ENCODE results near the gene OR2H2.

Gene OR2H2

GRCh38 chr6:29590218-29590808, 5.4 kb downstream of the OR2H2 start:
- Histone ChIP-seq H3K36me3 (ENCODE audit: control insufficient read depth, insufficient read depth, low read length) (no peaks in the 10 kb centered on the region), H3K4me3 (ENCODE audit: insufficient read depth, low read depth, low read length, poor library complexity, severe bottlenecking) (no peak overlapping the region), H3K4me1 (ENCODE audit: control insufficient read depth, insufficient read depth, low read length, poor library complexity, severe bottlenecking) (no peaks in the 10 kb centered on the region), H3K27ac (ENCODE audit: insufficient read depth, low read length, poor library complexity, severe bottlenecking) (no peak overlapping the region), H3K27me3 (replicated peaks; ENCODE audit: control insufficient read depth, insufficient read depth, low read length, poor library complexity, severe bottlenecking) (peaks cover 3% of the 10 kb centered on the region), H3K9me3 (ENCODE audit: control insufficient read depth, low read length) (no peaks in the 10 kb centered on the region)
- no peak for DNase-seq

- Histone ChIP-seq H3K36me3 (ENCODE audit: control insufficient read depth, insufficient read depth, low read length) (no peaks in the 10 kb centered on the region), H3K27ac (ENCODE audit: insufficient read depth, low read length, poor library complexity, severe bottlenecking) (no peak overlapping the region), H3K9me3 (ENCODE audit: control insufficient read depth, low read length) (no peaks in the 10 kb centered on the region), H3K4me1 (ENCODE audit: control insufficient read depth, insufficient read depth, low read length, poor library complexity, severe bottlenecking) (no peaks in the 10 kb centered on the region), H3K4me3 (ENCODE audit: insufficient read depth, low read depth, low read length, poor library complexity, severe bottlenecking) (no peak overlapping the region), H3K27me3 (replicated peaks; ENCODE audit: control insufficient read depth, insufficient read depth, low read length, poor library complexity, severe bottlenecking) (peaks cover 3% of the 10 kb centered on the region)
- no peak for DNase-seq
Observed at GRCh38 chr6:29591677-29592076, 6.8 kb downstream of the OR2H2 start.

GRCh38 chr6:29593199-29593855, 8.4 kb downstream of the OR2H2 start:
- H3K9me3 ChIP-seq (ENCODE audit: control insufficient read depth, low read length), result no peaks in the 10 kb centered on the region
- no peak overlapping the region for H3K4me3 ChIP-seq (ENCODE audit: insufficient read depth, low read depth, low read length, poor library complexity, severe bottlenecking)
- no peak for DNase-seq

GRCh38 chr6:29596381-29596900, 11.5 kb downstream of the OR2H2 start:
- H3K4me3 ChIP-seq (ENCODE audit: insufficient read depth, low read depth, low read length, poor library complexity, severe bottlenecking), result no peak overlapping the region
- H3K4me1 ChIP-seq (ENCODE audit: control insufficient read depth, insufficient read depth, low read length, poor library complexity, severe bottlenecking), result no peaks in the 10 kb centered on the region
- H3K9me3 ChIP-seq (ENCODE audit: control insufficient read depth, low read length), result no peaks in the 10 kb centered on the region
- H3K36me3 ChIP-seq (ENCODE audit: control insufficient read depth, insufficient read depth, low read length), result no peaks in the 10 kb centered on the region
- H3K27me3 ChIP-seq (replicated peaks; ENCODE audit: control insufficient read depth, insufficient read depth, low read length, poor library complexity, severe bottlenecking), result no peaks in the 10 kb centered on the region
- DNase-seq, result no peak
- H3K27ac ChIP-seq (ENCODE audit: insufficient read depth, low read length, poor library complexity, severe bottlenecking), result no peak overlapping the region

More at GRCh38 chr6:29593199-29593855, 8.4 kb downstream of the OR2H2 start:
- no peaks in the 10 kb centered on the region for H3K4me1 ChIP-seq (ENCODE audit: control insufficient read depth, insufficient read depth, low read length, poor library complexity, severe bottlenecking)
- H3K27me3 ChIP-seq (replicated peaks; ENCODE audit: control insufficient read depth, insufficient read depth, low read length, poor library complexity, severe bottlenecking), result peaks cover 3% of the 10 kb centered on the region
- no peaks in the 10 kb centered on the region for H3K36me3 ChIP-seq (ENCODE audit: control insufficient read depth, insufficient read depth, low read length)
- no peak overlapping the region for H3K27ac ChIP-seq (ENCODE audit: insufficient read depth, low read length, poor library complexity, severe bottlenecking)

- Histone ChIP-seq H3K27ac (ENCODE audit: insufficient read depth, low read length, poor library complexity, severe bottlenecking) (no peak overlapping the region), H3K9me3 (ENCODE audit: control insufficient read depth, low read length) (no peaks in the 10 kb centered on the region), H3K4me1 (ENCODE audit: control insufficient read depth, insufficient read depth, low read length, poor library complexity, severe bottlenecking) (no peaks in the 10 kb centered on the region), H3K27me3 (replicated peaks; ENCODE audit: control insufficient read depth, insufficient read depth, low read length, poor library complexity, severe bottlenecking) (no peaks in the 10 kb centered on the region), H3K36me3 (ENCODE audit: control insufficient read depth, insufficient read depth, low read length) (peaks cover 3% of the 10 kb centered on the region), H3K4me3 (ENCODE audit: insufficient read depth, low read depth, low read length, poor library complexity, severe bottlenecking) (no peak overlapping the region)
- DNase-seq, result no peak
Observed at GRCh38 chr6:29597184-29597583, 12.3 kb downstream of the OR2H2 start.

- DNase-seq, result no peak
- Histone ChIP-seq H3K4me1 (ENCODE audit: control insufficient read depth, insufficient read depth, low read length, poor library complexity, severe bottlenecking) (no peaks in the 10 kb centered on the region), H3K36me3 (ENCODE audit: control insufficient read depth, insufficient read depth, low read length) (peaks cover 7% of the 10 kb centered on the region), H3K4me3 (ENCODE audit: insufficient read depth, low read depth, low read length, poor library complexity, severe bottlenecking) (no peak overlapping the region), H3K27me3 (replicated peaks; ENCODE audit: control insufficient read depth, insufficient read depth, low read length, poor library complexity, severe bottlenecking) (no peaks in the 10 kb centered on the region), H3K9me3 (ENCODE audit: control insufficient read depth, low read length) (no peaks in the 10 kb centered on the region), H3K27ac (ENCODE audit: insufficient read depth, low read length, poor library complexity, severe bottlenecking) (no peak overlapping the region)
Observed at GRCh38 chr6:29598172-29598747, 13.3 kb downstream of the OR2H2 start.

GRCh38 chr6:29602564-29603361, 17.8 kb downstream of the OR2H2 start:
- Histone ChIP-seq H3K27ac (ENCODE audit: insufficient read depth, low read length, poor library complexity, severe bottlenecking) (no peak overlapping the region), H3K27me3 (replicated peaks; ENCODE audit: control insufficient read depth, insufficient read depth, low read length, poor library complexity, severe bottlenecking) (no peaks in the 10 kb centered on the region), H3K4me1 (ENCODE audit: control insufficient read depth, insufficient read depth, low read length, poor library complexity, severe bottlenecking) (no peaks in the 10 kb centered on the region), H3K4me3 (ENCODE audit: insufficient read depth, low read depth, low read length, poor library complexity, severe bottlenecking) (no peak overlapping the region), H3K36me3 (ENCODE audit: control insufficient read depth, insufficient read depth, low read length) (peaks cover 42% of the 10 kb centered on the region), H3K9me3 (ENCODE audit: control insufficient read depth, low read length) (no peaks in the 10 kb centered on the region)
- no peak for DNase-seq

- Histone ChIP-seq H3K4me3 (ENCODE audit: insufficient read depth, low read depth, low read length, poor library complexity, severe bottlenecking) (no peak overlapping the region), H3K27ac (ENCODE audit: insufficient read depth, low read length, poor library complexity, severe bottlenecking) (no peak overlapping the region), H3K9me3 (ENCODE audit: control insufficient read depth, low read length) (no peaks in the 10 kb centered on the region), H3K36me3 (ENCODE audit: control insufficient read depth, insufficient read depth, low read length) (peaks cover 45% of the 10 kb centered on the region), H3K27me3 (replicated peaks; ENCODE audit: control insufficient read depth, insufficient read depth, low read length, poor library complexity, severe bottlenecking) (no peaks in the 10 kb centered on the region), H3K4me1 (ENCODE audit: control insufficient read depth, insufficient read depth, low read length, poor library complexity, severe bottlenecking) (no peaks in the 10 kb centered on the region)
- no peak for DNase-seq
Observed at GRCh38 chr6:29603456-29603855, 18.5 kb downstream of the OR2H2 start.

- Histone ChIP-seq H3K27me3 (replicated peaks; ENCODE audit: control insufficient read depth, insufficient read depth, low read length, poor library complexity, severe bottlenecking) (no peaks in the 10 kb centered on the region), H3K36me3 (ENCODE audit: control insufficient read depth, insufficient read depth, low read length) (peaks cover 50% of the 10 kb centered on the region), H3K4me1 (ENCODE audit: control insufficient read depth, insufficient read depth, low read length, poor library complexity, severe bottlenecking) (no peaks in the 10 kb centered on the region), H3K9me3 (ENCODE audit: control insufficient read depth, low read length) (no peaks in the 10 kb centered on the region), H3K27ac (ENCODE audit: insufficient read depth, low read length, poor library complexity, severe bottlenecking) (no peak overlapping the region), H3K4me3 (ENCODE audit: insufficient read depth, low read depth, low read length, poor library complexity, severe bottlenecking) (no peak overlapping the region)
- DNase-seq, result no peak
Observed at GRCh38 chr6:29603930-29604329, 19.0 kb downstream of the OR2H2 start.

All from effector memory CD4-positive, alpha-beta T cell (primary cell).